ENCODE data around the gene HS3ST3A1.

Gene HS3ST3A1

GRCh38 chr17:13492737-13493122 lies 109.0 kb downstream of the HS3ST3A1 start:
- Histone ChIP-seq H3K79me2 (ENCODE audit: control insufficient read depth, insufficient read depth, low read length, unreplicated experiment) (no peaks in the 10 kb centered on the region), H3K36me3 (ENCODE audit: insufficient read depth, low read length) (no peaks in the 10 kb centered on the region), H3K4me1 (ENCODE audit: control insufficient read depth, insufficient read depth, low read length, unreplicated experiment) (peaks cover 10% of the 10 kb centered on the region), H3K27ac (ENCODE audit: low read depth, low read length) (no peak overlapping the region), H3K4me3 (ENCODE audit: low read depth, low read length) (no peak overlapping the region), H2AFZ (ENCODE audit: low read length, unreplicated experiment) (no peak overlapping the region), H3K27me3 (ENCODE audit: insufficient read depth, low read length) (no peaks in the 10 kb centered on the region)

DNA sequence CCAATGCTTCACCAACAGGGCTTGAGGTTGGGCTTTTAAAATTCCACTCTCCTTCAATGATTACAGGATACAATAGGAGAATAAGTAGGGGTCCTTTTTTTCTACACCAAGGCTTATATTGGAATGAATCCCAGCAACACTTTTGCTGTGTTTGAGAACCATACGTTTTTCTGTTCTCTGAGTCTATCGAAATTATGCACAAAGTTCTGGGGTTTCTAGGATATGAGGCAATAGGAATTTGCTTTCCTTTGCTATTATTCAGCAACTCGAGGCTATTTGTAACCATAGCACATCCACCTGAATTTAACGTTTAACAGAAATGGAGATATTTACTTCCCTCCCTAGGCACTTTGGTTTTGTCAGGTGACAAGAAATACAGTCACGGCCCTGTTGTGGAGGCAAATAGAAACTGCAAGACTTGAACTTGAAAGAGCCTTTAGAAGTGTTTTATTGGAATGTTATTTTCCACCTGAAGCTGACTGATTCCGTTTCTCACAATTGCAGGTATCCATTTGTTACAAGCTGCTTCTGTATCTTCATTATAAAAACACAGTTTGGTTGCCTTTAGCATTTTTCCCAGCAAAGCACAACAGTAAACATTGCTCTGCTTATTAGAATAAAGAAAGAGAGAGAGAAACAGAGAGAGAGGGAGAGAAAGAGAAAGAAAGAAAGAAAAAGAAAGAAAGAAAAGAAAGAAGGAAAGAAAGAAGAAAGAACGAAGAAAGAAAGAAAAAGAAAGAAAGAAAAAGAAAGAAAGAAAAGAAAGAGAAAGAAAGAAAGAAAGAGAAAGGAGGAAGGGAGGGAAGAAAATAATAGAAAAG lies 109.6 kb downstream of the HS3ST3A1 start:
- Histone ChIP-seq H3K4me3 (ENCODE audit: low read depth, low read length) (no peak overlapping the region), H3K27me3 (ENCODE audit: insufficient read depth, low read length) (no peaks in the 10 kb centered on the region), H3K4me1 (ENCODE audit: control insufficient read depth, insufficient read depth, low read length, unreplicated experiment) (peaks cover 10% of the 10 kb centered on the region), H3K36me3 (ENCODE audit: insufficient read depth, low read length) (no peaks in the 10 kb centered on the region), H3K27ac (ENCODE audit: low read depth, low read length) (no peak overlapping the region), H2AFZ (ENCODE audit: low read length, unreplicated experiment) (no peak overlapping the region), H3K79me2 (ENCODE audit: control insufficient read depth, insufficient read depth, low read length, unreplicated experiment) (no peaks in the 10 kb centered on the region)

DNA sequence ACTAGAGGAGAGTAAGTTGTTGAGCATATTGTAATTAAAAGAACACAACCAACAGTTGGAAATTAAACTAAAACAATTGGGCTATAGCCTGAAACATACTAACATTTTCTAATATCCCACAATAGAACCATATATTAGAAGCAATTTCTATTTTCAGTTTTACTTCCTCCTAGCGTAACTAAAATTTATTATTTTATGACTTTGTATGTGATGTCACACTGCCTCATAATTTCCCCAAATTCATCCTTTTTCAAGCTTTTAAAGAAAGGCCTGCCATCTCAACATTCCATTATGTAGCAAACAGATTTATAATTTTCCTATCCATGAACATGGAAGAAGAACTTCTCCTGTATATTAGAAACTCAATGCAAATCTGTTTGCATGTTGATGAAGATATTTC lies 110.2 kb downstream of the HS3ST3A1 start:
- Histone ChIP-seq H3K4me1 (ENCODE audit: control insufficient read depth, insufficient read depth, low read length, unreplicated experiment) (peaks cover 10% of the 10 kb centered on the region), H3K27ac (ENCODE audit: low read depth, low read length) (no peak overlapping the region), H3K36me3 (ENCODE audit: insufficient read depth, low read length) (no peaks in the 10 kb centered on the region), H2AFZ (ENCODE audit: low read length, unreplicated experiment) (peak overlapping the region; percentile 23), H3K4me3 (ENCODE audit: low read depth, low read length) (no peak overlapping the region), H3K27me3 (ENCODE audit: insufficient read depth, low read length) (no peaks in the 10 kb centered on the region), H3K79me2 (ENCODE audit: control insufficient read depth, insufficient read depth, low read length, unreplicated experiment) (no peaks in the 10 kb centered on the region)

DNA sequence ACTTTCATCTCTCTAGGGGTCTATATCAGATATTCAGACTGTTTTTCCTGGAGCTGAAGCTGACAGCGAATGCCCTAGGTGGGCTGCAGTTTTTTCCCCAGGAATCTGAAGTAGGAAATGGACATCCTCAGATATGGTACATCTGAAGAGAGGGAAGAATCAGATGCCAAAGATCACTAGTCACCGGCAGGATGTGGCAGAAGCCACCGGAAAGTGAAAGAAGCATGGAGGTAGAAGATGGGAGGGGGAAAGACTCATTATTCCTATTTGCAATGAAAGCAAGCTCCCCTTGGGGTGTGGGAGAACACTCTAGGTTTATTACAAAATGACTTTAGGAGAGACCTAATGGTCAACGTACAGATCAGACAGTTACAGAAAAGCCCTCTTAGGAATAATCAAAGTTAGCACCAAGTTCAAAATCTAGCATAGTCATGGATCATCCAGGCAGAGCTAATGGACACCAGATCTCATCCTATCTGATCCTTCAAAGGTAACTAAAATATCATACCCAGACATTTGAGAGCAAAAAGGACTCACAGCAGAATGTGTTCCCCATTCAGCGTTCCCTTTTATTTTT lies 110.7 kb downstream of the HS3ST3A1 start:
- Histone ChIP-seq H3K36me3 (ENCODE audit: insufficient read depth, low read length) (no peaks in the 10 kb centered on the region), H3K27ac (ENCODE audit: low read depth, low read length) (no peak overlapping the region), H2AFZ (ENCODE audit: low read length, unreplicated experiment) (peak overlapping the region; percentile 23), H3K27me3 (ENCODE audit: insufficient read depth, low read length) (no peaks in the 10 kb centered on the region), H3K79me2 (ENCODE audit: control insufficient read depth, insufficient read depth, low read length, unreplicated experiment) (no peaks in the 10 kb centered on the region), H3K4me1 (ENCODE audit: control insufficient read depth, insufficient read depth, low read length, unreplicated experiment) (peaks cover 10% of the 10 kb centered on the region), H3K4me3 (ENCODE audit: low read depth, low read length) (no peak overlapping the region)

DNA sequence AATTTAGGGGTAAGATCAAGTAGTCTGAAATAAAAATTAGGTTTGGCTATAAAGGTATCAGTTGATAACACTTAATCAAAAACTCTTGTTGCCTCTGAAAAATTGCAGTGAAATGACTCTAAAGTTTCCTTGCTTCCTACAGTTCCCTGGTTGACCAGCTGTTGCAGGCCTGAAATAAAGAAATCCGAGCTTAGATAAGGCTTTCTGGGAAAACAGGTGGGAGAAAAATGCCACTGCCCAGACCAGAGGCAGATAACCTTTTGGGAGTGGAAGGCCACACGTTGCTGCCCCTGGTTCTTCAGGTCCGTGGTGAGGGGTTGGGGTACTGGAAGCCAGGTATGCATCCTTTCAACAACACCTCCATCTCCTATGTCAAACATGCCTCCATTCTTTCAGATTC lies 111.3 kb downstream of the HS3ST3A1 start:
- H3K27ac ChIP-seq (ENCODE audit: low read depth, low read length): no peak overlapping the region
- no peaks in the 10 kb centered on the region for H3K36me3 ChIP-seq (ENCODE audit: insufficient read depth, low read length)
- no peaks in the 10 kb centered on the region for H3K27me3 ChIP-seq (ENCODE audit: insufficient read depth, low read length)

DNA sequence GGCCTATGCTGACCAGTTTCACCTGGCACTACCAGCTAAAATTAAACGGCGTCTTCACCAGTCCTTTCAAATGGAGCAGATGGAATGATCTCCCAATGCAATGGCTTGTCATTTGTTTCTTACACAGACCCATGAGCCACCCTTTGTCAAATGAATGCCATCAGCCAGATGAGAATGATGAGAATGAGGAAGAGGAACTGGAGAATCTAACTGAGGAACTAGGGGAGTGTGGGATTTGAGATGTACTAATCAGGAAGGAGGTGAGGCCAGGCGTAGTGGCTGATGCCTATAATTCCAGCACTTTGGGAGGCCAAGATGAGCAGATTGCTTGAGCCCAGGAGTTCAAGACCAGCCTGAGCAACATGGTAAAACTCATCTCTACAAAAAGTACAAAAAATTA lies 116.4 kb downstream of the HS3ST3A1 start:
- Histone ChIP-seq H3K27me3 (ENCODE audit: insufficient read depth, low read length) (no peaks in the 10 kb centered on the region), H3K4me1 (ENCODE audit: control insufficient read depth, insufficient read depth, low read length, unreplicated experiment) (no peaks in the 10 kb centered on the region), H3K36me3 (ENCODE audit: insufficient read depth, low read length) (no peaks in the 10 kb centered on the region), H3K4me3 (ENCODE audit: low read depth, low read length) (no peak overlapping the region), H3K27ac (ENCODE audit: low read depth, low read length) (no peak overlapping the region), H2AFZ (ENCODE audit: low read length, unreplicated experiment) (no peak overlapping the region), H3K79me2 (ENCODE audit: control insufficient read depth, insufficient read depth, low read length, unreplicated experiment) (no peaks in the 10 kb centered on the region)

More for the DNA sequence above, 111.3 kb downstream of the HS3ST3A1 start:
- Histone ChIP-seq H3K4me1 (ENCODE audit: control insufficient read depth, insufficient read depth, low read length, unreplicated experiment) (peaks cover 10% of the 10 kb centered on the region), H3K79me2 (ENCODE audit: control insufficient read depth, insufficient read depth, low read length, unreplicated experiment) (no peaks in the 10 kb centered on the region), H2AFZ (ENCODE audit: low read length, unreplicated experiment) (no peak overlapping the region), H3K4me3 (ENCODE audit: low read depth, low read length) (no peak overlapping the region)

DNA sequence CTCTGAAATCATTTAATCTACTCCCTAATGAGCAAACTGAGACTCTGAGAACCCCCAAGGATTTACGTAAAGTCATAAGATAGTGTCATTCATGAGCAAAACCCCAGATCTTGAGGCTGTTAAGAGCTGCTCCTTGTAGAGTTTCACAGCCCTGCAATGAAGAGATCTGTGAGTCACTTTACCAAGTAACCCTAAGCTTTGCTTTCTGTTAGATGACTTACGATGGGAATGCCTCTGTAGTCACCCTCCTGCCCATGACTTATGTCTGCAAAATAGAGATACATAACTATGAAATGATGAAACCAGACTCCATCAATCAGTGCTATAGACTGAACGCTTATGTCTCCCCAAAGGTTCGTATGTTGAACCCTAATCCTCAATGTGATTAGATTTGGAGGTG lies 117.7 kb downstream of the HS3ST3A1 start:
- H3K36me3 ChIP-seq (ENCODE audit: insufficient read depth, low read length): no peaks in the 10 kb centered on the region
- H3K79me2 ChIP-seq (ENCODE audit: control insufficient read depth, insufficient read depth, low read length, unreplicated experiment): no peaks in the 10 kb centered on the region
- H3K27ac ChIP-seq (ENCODE audit: low read depth, low read length): no peak overlapping the region
- H3K4me1 ChIP-seq (ENCODE audit: control insufficient read depth, insufficient read depth, low read length, unreplicated experiment): no peaks in the 10 kb centered on the region
- H3K27me3 ChIP-seq (ENCODE audit: insufficient read depth, low read length): no peaks in the 10 kb centered on the region
- no peak overlapping the region for H3K4me3 ChIP-seq (ENCODE audit: low read depth, low read length)
- no peak overlapping the region for H2AFZ ChIP-seq (ENCODE audit: low read length, unreplicated experiment)

DNA sequence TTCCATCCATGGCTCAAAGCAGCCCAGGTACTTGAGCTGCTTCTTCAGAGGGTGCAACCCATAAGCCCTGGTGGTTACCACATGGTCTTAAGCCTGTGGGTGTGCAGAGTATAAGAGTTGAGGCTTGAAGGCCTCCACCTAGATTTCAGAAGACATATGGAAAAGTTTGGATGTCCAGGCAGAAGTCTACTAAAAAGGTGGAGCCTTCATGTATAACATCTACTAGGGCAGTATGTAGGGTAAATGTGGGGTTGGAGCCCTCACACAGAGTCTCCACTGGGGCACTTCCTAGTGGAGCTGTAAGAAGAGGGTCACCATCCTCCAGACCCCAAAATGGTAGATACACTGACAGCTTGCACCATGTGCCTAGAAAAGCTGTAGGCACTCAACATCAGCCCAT lies 120.9 kb downstream of the HS3ST3A1 start:
- no peak overlapping the region for H2AFZ ChIP-seq (ENCODE audit: low read length, unreplicated experiment)
- no peaks in the 10 kb centered on the region for H3K27me3 ChIP-seq (ENCODE audit: insufficient read depth, low read length)
- H3K79me2 ChIP-seq (ENCODE audit: control insufficient read depth, insufficient read depth, low read length, unreplicated experiment): no peaks in the 10 kb centered on the region
- H3K27ac ChIP-seq (ENCODE audit: low read depth, low read length): no peak overlapping the region
- peaks cover 13% of the 10 kb centered on the region for H3K4me1 ChIP-seq (ENCODE audit: control insufficient read depth, insufficient read depth, low read length, unreplicated experiment)
- no peaks in the 10 kb centered on the region for H3K36me3 ChIP-seq (ENCODE audit: insufficient read depth, low read length)
- no peak overlapping the region for H3K4me3 ChIP-seq (ENCODE audit: low read depth, low read length)

DNA sequence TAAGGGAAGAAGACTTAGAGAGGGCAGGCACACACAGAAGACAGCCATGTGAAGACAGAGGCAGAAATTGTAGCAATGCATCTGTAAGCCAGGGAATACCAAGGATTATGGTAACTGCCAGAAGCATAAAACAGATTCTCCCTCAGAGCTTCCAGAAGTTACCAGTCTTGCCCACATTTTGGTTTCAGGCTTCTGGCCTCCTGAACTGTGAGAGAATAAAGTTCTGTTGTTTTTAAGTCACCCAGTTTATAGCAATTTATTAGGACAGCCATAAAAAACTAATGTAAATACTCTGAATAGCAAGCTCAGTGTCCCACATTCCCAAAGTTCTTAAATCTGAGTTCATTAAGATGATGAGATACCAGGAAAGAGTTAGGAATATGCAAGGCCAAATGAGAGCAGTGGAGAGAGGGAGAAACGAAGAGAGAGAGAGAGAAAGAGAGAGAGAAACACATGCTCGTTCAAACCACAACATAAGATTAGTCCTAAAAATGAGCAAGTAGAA lies 123.4 kb downstream of the HS3ST3A1 start:
- no peak overlapping the region for H3K27ac ChIP-seq (ENCODE audit: low read depth, low read length)
- no peaks in the 10 kb centered on the region for H3K36me3 ChIP-seq (ENCODE audit: insufficient read depth, low read length)
- peaks cover 13% of the 10 kb centered on the region for H3K4me1 ChIP-seq (ENCODE audit: control insufficient read depth, insufficient read depth, low read length, unreplicated experiment)
- H2AFZ ChIP-seq (ENCODE audit: low read length, unreplicated experiment): no peak overlapping the region
- no peaks in the 10 kb centered on the region for H3K27me3 ChIP-seq (ENCODE audit: insufficient read depth, low read length)
- H3K79me2 ChIP-seq (ENCODE audit: control insufficient read depth, insufficient read depth, low read length, unreplicated experiment): no peaks in the 10 kb centered on the region
- H3K4me3 ChIP-seq (ENCODE audit: low read depth, low read length): no peak overlapping the region

- Histone ChIP-seq H2AFZ (ENCODE audit: low read length, unreplicated experiment) (no peak overlapping the region), H3K36me3 (ENCODE audit: insufficient read depth, low read length) (no peaks in the 10 kb centered on the region), H3K27me3 (ENCODE audit: insufficient read depth, low read length) (no peaks in the 10 kb centered on the region), H3K4me3 (ENCODE audit: low read depth, low read length) (no peak overlapping the region), H3K27ac (ENCODE audit: low read depth, low read length) (peak overlapping the region; percentile 42; the same call in 1 of the 2 replicates), H3K79me2 (ENCODE audit: control insufficient read depth, insufficient read depth, low read length, unreplicated experiment) (no peaks in the 10 kb centered on the region), H3K4me1 (ENCODE audit: control insufficient read depth, insufficient read depth, low read length, unreplicated experiment) (peaks cover 13% of the 10 kb centered on the region)
Observed at GRCh38 chr17:13477180-13477611, 124.5 kb downstream of the HS3ST3A1 start.

GRCh38 chr17:13476720-13477119 lies 125.0 kb downstream of the HS3ST3A1 start:
- Histone ChIP-seq H3K36me3 (ENCODE audit: insufficient read depth, low read length) (no peaks in the 10 kb centered on the region), H3K4me1 (ENCODE audit: control insufficient read depth, insufficient read depth, low read length, unreplicated experiment) (peaks cover 13% of the 10 kb centered on the region), H3K27me3 (ENCODE audit: insufficient read depth, low read length) (no peaks in the 10 kb centered on the region), H2AFZ (ENCODE audit: low read length, unreplicated experiment) (no peak overlapping the region), H3K79me2 (ENCODE audit: control insufficient read depth, insufficient read depth, low read length, unreplicated experiment) (no peaks in the 10 kb centered on the region), H3K4me3 (ENCODE audit: low read depth, low read length) (no peak overlapping the region), H3K27ac (ENCODE audit: low read depth, low read length) (peak overlapping the region; percentile 42; the same call in 1 of the 2 replicates)

Data from ACC112 (cell line).